HG03469 (cell line): ENCODE results near the gene RPS28.

Experiments
- ATAC-seq: cut with Tn5 transposase; IDR thresholded peaks from one replicate; pipeline ENCODE4 v1.9.1; 2021; ENCODE audit warnings: mild to moderate bottlenecking, moderate library complexity, moderate number of reproducible peaks; ENCODE audit not compliant: unreplicated experiment

The RPS28 gene

GRCh38 chr19:8319807-8320520 is 1.3 kb upstream of the RPS28 start:
- no peak for ATAC-seq

GRCh38 chr19:8320564-8321066 is 681 bp upstream of the RPS28 start:
- ATAC-seq, result no peak

- no peak for ATAC-seq
Observed at GRCh38 chr19:8321986-8322637, 816 bp downstream of the RPS28 start.

- ATAC-seq, result no peak
Observed at GRCh38 chr19:8322638-8322997, 1.3 kb downstream of the RPS28 start.

- no peak for ATAC-seq
Observed at GRCh38 chr19:8323781-8324185, 2.5 kb downstream of the RPS28 start.

GRCh38 chr19:8324186-8325050 is 3.1 kb downstream of the RPS28 start:
- no peak for ATAC-seq

GRCh38 chr19:8325454-8325853 is 4.2 kb downstream of the RPS28 start:
- ATAC-seq, result no peak

- no peak for ATAC-seq
Observed at GRCh38 chr19:8329996-8330395, 8.7 kb downstream of the RPS28 start.

GRCh38 chr19:8331263-8331845 is 10.1 kb downstream of the RPS28 start:
- no peak for ATAC-seq

- ATAC-seq, result no peak
Observed at GRCh38 chr19:8332976-8333766, 11.9 kb downstream of the RPS28 start.

GRCh38 chr19:8333767-8334457 is 12.6 kb downstream of the RPS28 start:
- ATAC-seq, result no peak

GRCh38 chr19:8334458-8335342 is 13.4 kb downstream of the RPS28 start:
- ATAC-seq, result no peak

- no peak for ATAC-seq
Observed at GRCh38 chr19:8335343-8336071, 14.2 kb downstream of the RPS28 start.

- ATAC-seq, result no peak
Observed at GRCh38 chr19:8336072-8336569, 14.8 kb downstream of the RPS28 start.

- no peak for ATAC-seq
Observed at GRCh38 chr19:8336660-8337059, 15.4 kb downstream of the RPS28 start.

GRCh38 chr19:8337728-8338127 is 16.4 kb downstream of the RPS28 start:
- no peak for ATAC-seq

GRCh38 chr19:8338835-8339234 is 17.5 kb downstream of the RPS28 start:
- ATAC-seq, result no peak
